NCI-H2107 treated with DMSO at 0.1 percent for 48 hours (cell line): ENCODE measurements around the gene CFP.
"Not testable (repeated sequence)": the region's sequence is repeated elsewhere in the genome, so short reads cannot be mapped to it uniquely, and the experiment has no call there.

Experiments
- DNase-seq: peaks from one replicate; lab custom pipeline; 2025; ENCODE audit not compliant: unreplicated experiment; lab: John Stamatoyannopoulos, UW

The CFP gene

GRCh38 chrX:47629419-47630200 is at the start of gene CFP:
TSS of gene CFP (minus strand) at chrX:47629930. CDS start at chrX:47629844, 86 bp downstream.
- DNase-seq = no peak

DNA sequence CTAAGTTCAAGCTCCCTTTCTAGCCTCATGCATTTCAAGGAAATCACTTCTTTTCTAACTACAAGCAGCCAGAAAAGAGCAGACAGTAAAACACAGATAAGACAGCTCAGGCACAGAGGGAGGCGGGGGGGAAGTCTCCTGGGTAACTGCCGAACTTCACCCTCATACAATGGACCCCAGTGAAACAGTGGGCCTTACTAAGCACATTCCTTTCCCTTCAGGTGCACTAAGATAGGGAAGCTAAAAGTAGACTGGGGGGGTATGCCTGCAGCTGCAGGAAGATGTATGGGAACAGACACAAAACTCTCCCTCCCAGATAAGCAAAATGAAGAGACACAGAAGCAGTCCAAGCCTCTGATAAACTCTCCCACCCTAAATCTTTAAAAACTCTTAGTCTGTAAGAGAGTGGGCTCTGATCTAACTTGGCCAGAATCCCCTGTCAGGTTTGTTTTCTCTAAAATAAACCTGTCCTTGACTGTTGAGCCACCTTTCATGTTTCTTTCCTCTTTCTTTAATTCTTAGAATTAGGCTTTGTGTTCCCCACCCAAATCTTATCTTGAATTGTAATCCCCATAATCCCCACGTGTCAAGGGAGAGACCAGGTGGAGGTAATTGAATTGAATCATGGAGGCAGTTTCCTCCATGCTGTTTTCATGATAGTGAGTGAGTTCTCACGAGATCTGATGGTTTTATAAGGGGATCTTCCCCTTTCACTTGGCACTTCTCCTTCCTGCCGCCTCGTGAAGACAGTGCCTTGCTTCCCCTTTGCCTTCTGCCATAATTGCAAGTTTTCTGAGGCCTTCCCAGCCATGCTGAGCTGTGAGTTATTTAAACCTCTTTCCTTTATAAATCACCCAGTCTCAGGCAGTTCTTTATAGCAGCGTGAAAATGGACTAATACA is 46.5 kb upstream of the CFP start:
- DNase-seq = not testable (repeated sequence)

DNA sequence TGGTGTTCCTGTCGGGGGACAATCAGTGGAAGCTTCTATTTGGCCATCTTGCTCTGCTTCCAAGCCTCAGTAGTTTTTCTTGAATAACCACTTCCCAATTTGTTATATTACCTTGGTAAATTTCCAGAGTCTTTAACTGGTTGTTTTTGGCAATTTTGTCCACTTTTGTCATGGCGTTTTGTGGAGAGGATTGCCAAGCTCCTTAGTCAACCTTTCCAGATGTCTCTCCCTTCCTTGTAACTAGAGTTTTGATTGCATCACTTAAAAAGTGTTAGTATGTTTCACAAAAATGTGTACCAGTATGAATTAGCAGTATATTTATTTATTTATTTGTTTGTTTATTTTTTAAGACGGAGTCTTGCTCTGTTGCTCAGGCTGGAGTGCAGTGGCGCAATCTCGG is 45.0 kb upstream of the CFP start:
- no peak for DNase-seq

- DNase-seq = not testable (repeated sequence)
These were observed 36.1 kb upstream of the CFP start for GRCh38 chrX:47665797-47666196.

DNA sequence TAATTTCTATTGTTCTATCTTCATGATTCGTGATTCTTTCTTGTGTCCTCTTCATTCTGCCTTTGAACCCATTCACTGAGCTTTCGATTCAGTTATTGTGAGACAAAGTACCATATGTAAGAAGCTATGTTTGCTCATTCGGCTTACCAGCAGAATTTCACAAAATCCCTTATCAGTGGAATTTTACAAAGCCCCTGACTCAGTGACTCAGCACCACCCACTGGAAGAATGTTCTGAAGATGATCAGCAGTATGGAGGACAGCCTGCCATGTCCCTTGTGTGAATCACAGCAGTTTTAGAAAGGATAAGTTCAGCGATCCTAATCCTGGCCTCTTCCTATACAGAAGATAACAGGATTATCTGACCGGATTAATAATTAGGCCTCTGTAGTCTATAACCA is 35.0 kb upstream of the CFP start:
- DNase-seq = no peak

- DNase-seq = no peak
These were observed 32.5 kb upstream of the CFP start for GRCh38 chrX:47662144-47662657.

GRCh38 chrX:47661539-47661938 is 31.8 kb upstream of the CFP start:
- no peak for DNase-seq

GRCh38 chrX:47659421-47659726 is 29.6 kb upstream of the CFP start:
- DNase-seq = no peak

DNA sequence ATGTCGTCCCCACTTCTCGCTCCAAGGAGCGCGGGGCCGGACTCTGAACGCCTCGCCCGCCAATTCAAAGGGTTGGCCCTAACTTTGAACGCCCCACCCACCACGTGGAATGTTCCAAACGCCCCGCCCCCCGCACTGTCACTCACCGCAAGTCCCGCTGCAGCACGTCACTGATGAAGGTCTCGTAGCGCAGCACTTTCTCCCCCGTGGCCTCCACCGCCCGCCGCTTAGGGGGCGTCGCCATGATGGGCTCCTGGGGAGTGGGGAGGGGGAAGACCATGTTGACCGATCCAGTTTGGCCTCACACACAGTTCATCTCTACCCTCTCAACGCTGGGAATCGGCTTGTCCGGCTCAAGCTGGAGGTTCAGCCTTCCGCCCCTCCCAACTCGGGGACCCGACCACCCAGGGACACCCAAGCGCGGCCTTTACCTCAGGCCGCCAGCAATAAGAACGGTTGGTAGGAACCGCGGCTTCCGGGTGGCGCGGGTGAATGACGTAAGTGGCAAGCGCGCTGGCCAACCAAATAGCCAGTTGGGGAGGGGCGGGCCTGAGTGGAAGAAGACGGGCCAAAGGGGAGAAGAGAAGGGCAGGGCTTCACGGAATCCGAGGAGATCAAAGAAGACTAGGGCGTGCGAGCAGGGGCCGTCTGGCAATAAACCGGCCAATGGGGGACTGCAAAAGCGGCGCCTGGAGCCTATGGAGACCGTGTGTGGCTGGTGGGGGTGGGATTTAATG is 29.1 kb upstream of the CFP start, which contains the start of gene UXT:
UXT (minus strand) TSS at position 497 of the 737 bp plus-strand sequence; CDS start at position 244, 253 bp downstream.
- DNase-seq = peak; percentile 93

DNA sequence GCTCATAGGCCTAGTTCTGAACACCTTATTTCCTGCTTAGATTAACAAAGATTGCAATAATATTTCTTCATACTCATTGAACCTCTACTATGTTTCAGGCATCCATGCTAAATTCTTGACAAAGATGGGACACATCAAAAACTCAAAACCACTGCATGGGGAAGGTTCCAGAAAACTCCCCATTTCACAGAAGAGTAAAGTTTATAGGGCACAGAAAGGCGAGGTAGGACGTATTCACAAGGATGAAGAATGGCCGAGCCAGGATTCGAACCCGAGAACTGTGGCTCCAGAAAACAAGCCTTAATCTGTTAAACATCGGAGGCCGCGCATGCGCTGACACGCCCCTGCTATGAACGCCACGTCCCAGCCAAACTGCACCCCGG is 28.6 kb upstream of the CFP start:
- no peak for DNase-seq

- no peak for DNase-seq
These were observed 21.5 kb upstream of the CFP start for GRCh38 chrX:47651043-47651905.

DNA sequence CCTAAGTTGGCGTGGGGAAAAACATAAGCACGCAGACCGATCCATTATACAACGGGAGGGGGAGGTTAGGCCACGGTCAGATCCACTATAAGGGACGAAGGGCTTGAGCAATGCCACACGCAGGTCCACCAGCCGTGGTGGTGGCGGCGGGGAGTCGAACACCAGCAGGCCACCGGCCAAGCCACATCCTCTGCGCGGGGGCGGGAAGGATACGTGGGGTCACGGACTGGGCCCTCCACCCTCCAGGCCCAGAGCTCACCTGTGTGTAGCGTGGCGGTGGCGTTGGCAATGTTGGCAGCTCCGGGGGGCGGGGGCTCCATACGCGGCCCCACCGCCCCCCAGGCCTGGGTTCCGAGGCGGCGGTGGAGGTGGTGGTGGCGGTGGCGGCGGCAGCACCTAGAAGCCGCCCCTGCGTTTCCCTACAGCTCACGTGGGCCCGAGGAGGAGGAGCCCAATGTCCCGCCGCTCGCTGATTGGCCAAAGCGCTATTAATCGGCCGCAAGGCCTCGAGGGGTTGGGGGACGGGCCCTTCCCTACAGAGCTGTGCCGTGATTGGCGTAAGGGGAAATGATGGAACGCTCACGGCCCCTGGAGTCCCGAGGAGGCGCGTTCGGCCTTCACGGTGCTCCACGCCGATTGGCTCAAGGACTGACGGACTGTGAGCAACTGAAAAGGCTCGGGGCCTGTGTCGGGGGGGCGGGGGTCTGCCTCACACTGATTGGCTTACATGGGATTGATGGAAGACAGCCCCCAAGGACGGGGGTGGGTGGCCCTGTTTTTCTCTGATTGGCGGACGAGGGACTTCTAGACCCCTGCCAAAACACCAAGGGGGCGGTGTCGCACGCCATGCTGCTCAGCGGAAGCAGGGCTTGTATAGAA is 20.7 kb upstream of the CFP start, which contains the start of gene ELK1:
ELK1 (minus strand) TSS at position 400 of the 879 bp plus-strand sequence. CDS start 9,122 bp downstream, outside the sequence.
- DNase-seq = peak; percentile 99

- no peak for DNase-seq
These were observed 20.0 kb upstream of the CFP start for GRCh38 chrX:47649781-47650163.

DNA sequence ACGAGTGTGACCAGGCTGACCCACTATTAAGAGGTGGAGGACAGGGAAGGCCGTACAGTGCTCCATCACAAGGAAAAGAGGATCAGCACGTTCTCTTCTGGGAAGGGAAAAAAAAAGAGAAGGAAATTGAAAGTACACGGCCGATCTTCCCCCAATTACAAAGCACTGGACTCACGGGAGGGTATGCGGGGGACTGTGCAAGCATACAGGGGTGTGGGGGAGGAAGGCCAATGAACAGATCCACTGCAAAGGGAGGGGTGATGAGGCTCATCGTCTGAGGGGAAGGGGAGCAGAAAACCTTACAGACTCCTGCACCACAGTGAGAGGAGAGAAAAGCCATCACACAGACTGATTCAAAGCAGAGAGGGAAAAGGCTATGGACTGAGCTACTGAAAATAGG is 19.5 kb upstream of the CFP start:
- no peak for DNase-seq

GRCh38 chrX:47648376-47648775 is 18.6 kb upstream of the CFP start:
- DNase-seq = no peak

DNA sequence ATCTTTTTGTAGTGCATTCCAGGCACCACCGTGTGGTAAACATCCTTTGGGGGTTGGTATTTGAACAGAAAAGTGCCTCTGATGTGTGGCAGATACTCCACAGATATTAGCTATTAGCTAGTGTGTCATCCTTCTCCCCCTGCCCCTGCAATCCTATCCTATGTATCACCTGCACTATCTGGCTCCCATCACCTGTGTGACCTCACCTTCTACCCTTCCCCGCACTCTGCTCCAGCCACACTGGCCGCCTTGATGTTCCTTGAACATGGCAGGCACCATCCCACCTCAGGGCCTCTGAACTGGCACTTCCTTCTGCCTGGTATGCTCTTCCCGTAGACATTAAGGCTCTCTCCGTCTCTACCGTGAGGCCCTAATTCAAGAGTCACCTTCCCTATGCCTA is 16.9 kb upstream of the CFP start:
- DNase-seq = no peak

- DNase-seq = no peak
These were observed 15.8 kb upstream of the CFP start for GRCh38 chrX:47645530-47645929.

DNA sequence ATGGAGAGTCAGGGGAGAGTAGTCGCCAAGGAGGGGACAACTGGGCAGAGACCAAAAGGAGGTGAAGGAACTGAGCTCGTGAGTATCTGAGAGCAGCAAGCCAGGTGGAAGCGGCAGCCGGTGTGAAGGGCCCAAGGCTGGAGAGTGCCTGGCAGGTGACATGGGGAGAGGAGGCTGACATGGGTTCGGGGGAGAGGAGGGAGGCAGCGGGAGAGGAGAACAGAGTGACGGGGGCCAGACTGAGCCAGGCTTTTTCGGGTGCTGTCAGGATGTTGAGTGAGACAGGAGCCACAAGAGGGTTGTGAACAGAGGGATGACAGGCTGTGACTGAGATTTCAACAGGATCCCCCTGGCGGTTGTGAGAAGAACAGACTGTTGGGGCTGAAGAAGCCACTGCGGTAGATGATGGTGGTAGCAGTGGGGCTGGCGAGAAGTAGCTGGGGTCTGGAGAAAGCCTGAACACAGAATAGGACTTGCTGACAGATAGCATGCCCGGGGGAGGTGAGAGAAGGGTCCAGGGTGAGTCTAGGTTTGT is 14.9 kb upstream of the CFP start:
- no peak for DNase-seq

- DNase-seq = no peak
These were observed 14.2 kb upstream of the CFP start for GRCh38 chrX:47643926-47644325.
